ENCODE results near the gene PLCL2. TPM values are rescaled to one million over a fixed set of nuclear protein-coding genes. Genes with fewer than 3 reads are reported as not detected.
A peak's percentile ranks its signal among the peaks of the same experiment; 100 is the strongest.

PLCL2 gene
- total RNA-seq, 3 donors from 2014 or later = 15.0 to 35.0 (median 18.8) TPM

DNA sequence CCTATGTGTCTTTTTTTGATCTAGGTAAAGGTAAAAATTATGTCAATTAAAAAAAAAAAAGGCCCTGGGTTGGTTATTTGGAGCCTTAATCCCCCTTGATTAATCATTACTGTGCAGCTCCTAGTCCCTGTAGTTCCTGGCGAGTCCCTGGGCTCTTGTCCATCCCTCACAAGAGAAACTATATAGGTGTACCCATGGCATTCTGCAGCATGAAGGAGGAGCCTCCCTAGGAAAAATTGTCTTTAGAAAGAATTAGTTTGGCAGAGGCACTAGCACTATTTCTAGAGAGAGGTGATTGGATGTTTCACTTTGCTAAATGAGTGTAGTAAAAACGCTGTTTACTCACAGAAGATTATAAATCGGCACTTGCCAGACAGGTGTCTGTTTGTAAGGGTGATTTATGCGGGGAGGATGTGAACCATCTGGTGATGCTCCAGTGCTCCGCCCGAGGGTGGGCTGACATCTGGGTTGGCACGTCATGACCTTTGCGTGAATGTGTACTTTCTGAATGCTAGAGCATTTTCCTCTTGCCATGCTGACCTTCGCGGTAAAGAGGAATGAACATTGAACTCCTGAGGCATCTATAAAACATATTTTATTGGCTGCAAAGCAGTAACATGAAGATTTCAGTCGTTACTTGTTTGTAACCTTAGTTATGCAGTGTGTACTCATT lies 12.6 kb downstream of the PLCL2 start:
- DNase-seq = peak; percentile 79 to 84 (median 84)
- Histone ChIP-seq H3K4me1 (ENCODE audit: low read depth) (peaks cover 22% of the 10 kb centered on the region), H3K9me3 (no peaks in the 10 kb centered on the region), H3K4me3 (no peak overlapping the region), H3K36me3 (ENCODE audit: low read depth) (no peaks in the 10 kb centered on the region)
- peak; percentile 89 for ATAC-seq
- TF ChIP-seq, protein P1, sequence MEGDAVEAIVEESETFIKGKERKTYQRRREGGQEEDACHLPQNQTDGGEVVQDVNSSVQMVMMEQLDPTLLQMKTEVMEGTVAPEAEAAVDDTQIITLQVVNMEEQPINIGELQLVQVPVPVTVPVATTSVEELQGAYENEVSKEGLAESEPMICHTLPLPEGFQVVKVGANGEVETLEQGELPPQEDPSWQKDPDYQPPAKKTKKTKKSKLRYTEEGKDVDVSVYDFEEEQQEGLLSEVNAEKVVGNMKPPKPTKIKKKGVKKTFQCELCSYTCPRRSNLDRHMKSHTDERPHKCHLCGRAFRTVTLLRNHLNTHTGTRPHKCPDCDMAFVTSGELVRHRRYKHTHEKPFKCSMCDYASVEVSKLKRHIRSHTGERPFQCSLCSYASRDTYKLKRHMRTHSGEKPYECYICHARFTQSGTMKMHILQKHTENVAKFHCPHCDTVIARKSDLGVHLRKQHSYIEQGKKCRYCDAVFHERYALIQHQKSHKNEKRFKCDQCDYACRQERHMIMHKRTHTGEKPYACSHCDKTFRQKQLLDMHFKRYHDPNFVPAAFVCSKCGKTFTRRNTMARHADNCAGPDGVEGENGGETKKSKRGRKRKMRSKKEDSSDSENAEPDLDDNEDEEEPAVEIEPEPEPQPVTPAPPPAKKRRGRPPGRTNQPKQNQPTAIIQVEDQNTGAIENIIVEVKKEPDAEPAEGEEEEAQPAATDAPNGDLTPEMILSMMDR (IDR thresholded peaks at IDR 0.05) = no peak
- intact Hi-C loops (cut with DNase I, micrococcal nuclease) = no loop called here

DNA sequence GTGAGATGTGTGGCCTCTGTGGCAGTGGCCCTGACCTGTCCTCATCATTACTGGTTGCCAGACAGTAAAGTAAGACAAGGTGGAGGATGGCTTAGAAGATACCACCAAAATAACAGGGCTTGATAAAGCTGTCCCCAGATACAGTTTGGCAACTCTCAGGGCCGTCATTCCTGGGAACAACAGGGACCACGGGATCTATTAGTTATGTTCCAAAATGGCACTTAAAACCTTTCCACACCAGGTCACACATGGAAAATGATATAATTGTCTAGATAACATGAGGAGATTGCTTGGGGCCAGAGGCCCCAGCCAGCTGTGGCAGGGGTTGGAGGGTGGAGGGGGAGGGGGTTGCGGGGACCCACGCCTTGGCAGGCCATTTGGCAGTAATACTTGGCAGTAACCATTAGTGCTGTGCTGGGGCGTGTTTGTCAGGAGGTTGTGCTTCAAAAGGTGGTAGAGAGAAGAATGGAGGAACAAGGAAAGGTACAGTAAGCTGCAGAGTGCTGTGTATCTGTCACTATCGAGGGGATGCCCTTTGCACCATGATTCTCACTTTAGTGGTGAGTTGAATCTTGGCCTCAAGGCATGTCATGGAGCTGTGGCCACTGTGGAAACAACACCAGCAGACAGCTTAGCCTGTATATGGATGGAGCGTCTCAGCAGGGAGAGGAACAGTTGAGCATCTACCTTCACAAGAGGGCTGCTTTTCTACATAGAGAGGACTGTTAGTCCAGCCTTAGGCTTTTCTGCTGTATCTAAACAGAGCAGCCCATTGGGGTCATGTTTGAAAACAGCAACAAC lies 14.0 kb downstream of the PLCL2 start:
- Histone ChIP-seq H3K4me1 (ENCODE audit: low read depth) (peaks cover 22% of the 10 kb centered on the region), H3K36me3 (ENCODE audit: low read depth) (no peaks in the 10 kb centered on the region), H3K4me3 (no peak overlapping the region), H3K9me3 (no peaks in the 10 kb centered on the region)
- ATAC-seq (peak; percentile 38), DNase-seq (no peak)
- TF ChIP-seq, protein P1 (IDR thresholded peaks at IDR 0.05) = no peak
- intact Hi-C loops (cut with DNase I, micrococcal nuclease) = no loop called here

DNA sequence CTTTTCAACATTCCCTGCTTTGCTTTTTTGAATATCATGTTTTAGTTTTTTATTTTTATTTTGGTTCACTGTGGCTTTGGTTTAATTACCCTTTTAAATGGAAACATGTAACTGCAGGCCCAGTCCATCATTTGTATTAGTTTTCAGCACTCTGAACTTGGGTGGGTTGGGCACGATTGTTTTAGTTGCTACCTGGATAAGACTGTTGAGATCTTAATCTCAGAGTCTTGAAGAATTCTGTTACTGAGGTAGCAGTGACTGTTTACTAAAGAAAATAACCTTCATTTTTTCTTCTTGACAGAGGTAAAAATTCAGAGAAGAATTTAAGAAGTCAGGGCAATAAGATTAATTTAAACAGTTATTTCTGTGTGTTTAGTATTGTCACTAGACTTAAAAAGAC lies 15.2 kb downstream of the PLCL2 start:
- DNase-seq (no peak), ATAC-seq (no peak)
- H3K9me3 ChIP-seq = no peaks in the 10 kb centered on the region
- H3K4me3 ChIP-seq = no peak overlapping the region
- H3K36me3 ChIP-seq (ENCODE audit: low read depth) = no peaks in the 10 kb centered on the region
- TF ChIP-seq, protein P1 (IDR thresholded peaks at IDR 0.05) = no peak
- intact Hi-C loops (cut with DNase I, micrococcal nuclease) = no loop called here
- peaks cover 25% of the 10 kb centered on the region for H3K4me1 ChIP-seq (ENCODE audit: low read depth)

DNA sequence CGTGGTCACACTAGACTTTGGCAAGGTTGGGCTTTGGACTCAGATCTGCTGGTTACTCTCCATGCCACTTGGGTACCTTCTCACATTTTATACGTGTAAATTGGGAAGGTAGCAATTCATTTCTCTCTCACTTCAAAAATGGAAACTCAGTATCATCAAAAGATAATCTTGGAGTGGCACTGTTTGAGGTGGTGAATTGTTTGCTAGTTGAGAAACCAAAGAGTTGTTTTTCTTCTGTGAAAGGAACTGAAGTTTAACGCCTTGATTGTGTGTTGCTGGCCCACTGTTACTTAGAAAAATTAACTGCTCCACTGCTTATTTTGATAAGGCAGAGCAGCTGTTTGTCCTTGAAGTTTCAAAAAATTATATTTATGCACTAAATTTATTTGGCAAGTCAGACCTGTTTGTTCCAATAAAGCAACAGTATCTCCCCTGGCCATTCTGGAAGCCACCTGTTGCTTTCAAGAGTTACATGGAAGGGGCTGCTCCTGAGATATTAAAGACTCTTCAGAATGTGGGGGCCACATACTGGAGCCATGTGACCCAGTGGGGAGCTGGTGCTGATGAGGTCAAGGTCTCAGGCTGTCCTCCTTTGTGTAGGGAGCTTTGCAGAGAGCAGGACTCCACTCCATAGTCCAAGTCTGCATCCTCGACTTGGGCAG lies 16.2 kb downstream of the PLCL2 start:
- TF ChIP-seq, protein P1 (IDR thresholded peaks at IDR 0.05) = no peak
- intact Hi-C loops (cut with DNase I, micrococcal nuclease) = no loop called here
- ATAC-seq = no peak
- H3K9me3 ChIP-seq = no peaks in the 10 kb centered on the region
- H3K4me1 ChIP-seq (ENCODE audit: low read depth) = peaks cover 25% of the 10 kb centered on the region
- DNase-seq = no peak
- no peak overlapping the region for H3K4me3 ChIP-seq
- H3K36me3 ChIP-seq (ENCODE audit: low read depth) = no peaks in the 10 kb centered on the region

DNA sequence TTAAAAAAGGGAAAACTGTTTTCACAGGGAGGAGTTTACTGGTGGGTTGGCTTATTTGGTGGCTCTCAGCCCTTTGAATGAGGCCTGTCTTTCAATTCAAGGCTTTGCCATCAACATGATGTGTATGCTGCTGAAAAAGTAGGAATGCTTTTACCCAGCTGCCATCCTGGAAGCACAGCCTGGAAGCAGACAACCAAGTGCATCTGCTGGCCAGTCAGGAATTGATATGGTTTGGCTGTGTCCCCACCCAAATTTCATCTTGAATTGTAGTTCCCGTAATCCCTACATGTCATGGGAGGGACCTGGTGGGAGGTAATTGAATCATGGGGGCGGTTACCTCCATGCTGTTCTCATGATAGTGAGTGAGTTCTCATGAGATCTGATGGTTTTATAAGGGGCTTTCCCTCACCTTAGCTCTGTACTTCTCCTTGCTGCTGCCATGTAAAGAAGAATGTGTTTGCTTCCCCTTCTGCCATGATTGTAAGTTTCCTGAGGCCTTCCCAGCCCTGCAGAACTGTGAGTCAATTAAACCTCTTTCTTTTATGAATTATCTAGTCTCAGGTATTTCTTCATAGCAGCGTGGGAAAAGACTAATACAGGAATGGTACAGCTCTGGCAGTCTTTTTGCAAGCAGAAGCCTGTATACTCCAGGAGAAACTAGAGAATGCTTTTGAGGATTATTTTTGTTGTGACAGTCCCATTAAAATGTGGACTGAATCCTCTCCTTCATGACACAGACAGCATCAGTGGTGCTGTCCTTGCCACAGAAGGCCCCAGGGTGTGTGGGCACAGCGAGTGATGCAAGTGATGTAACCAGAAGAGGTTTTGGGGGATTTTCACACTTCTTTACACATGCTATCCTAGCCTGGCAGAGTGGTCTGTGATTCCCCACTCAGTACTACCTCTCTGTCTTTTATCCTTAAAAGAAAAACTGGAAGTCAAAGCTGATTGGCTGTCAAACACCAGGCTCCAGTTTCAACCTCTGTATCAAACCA lies 20.0 kb downstream of the PLCL2 start:
- no peak for ATAC-seq

More for the DNA sequence above, 20.0 kb downstream of the PLCL2 start:
- H3K4me3 ChIP-seq = no peak overlapping the region
- intact Hi-C loops (cut with DNase I, micrococcal nuclease) = no loop called here
- H3K4me1 ChIP-seq (ENCODE audit: low read depth) = peaks cover 19% of the 10 kb centered on the region
- H3K9me3 ChIP-seq = no peaks in the 10 kb centered on the region
- DNase-seq = no peak
- TF ChIP-seq, protein P1 (IDR thresholded peaks at IDR 0.05) = no peak
- H3K36me3 ChIP-seq (ENCODE audit: low read depth) = no peaks in the 10 kb centered on the region

Data from mucosa of descending colon (tissue), 3 donors.